ENCODE data around the gene ELAVL3. TPM values are rescaled to one million over a fixed set of nuclear protein-coding genes. Genes with fewer than 3 reads are reported as not detected.

Gene ELAVL3
- total and polyA plus RNA-seq, 2 experiments from 2014 or later = not detected

DNA sequence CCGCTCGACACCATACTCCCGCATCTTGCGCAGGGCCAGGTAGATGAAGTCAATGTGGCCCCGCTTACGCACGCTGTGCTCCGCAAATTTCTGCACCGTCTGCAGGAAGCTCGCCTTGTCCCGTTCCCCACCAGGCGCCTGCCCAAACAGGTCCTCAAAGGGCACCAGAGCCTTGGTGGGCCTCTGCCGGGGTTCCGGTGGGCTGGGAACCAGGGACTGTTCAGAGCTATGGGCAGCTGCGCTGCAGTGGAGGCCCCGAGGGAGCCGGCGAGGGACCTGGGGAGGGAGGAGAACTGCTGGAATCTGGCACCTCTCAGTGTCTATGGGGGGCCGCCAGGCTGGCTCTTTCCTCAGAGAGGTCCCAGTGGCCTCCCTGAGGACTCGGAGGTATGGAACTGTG, 33.1 kb upstream of the ELAVL3 start:
- no peaks in the 10 kb centered on the region for H3K9me2 ChIP-seq (ENCODE audit: insufficient read depth)
- no peak overlapping the region for H3K4me3 ChIP-seq
- in situ Hi-C loops (cut with MboI) = no loop called here
- TF ChIP-seq EZH2 (IDR thresholded peaks at IDR 0.05; ENCODE audit: insufficient read depth, poor library complexity, severe bottlenecking) (no peak), EZH2phosphoT487 (IDR thresholded peaks at IDR 0.05; ENCODE audit: insufficient read depth, low read depth) (no peak)
- no peaks in the 10 kb centered on the region for H3K36me3 ChIP-seq (ENCODE audit: low read depth)
- no peak overlapping the region for H2AFZ ChIP-seq
- H3K9me3 ChIP-seq (ENCODE audit: low read depth) = no peaks in the 10 kb centered on the region
- WGBS, 2 experiments (ENCODE audit: low coverage in 1 of 2, low lambda C conversion rate in 2 of 2, missing lambda C conversion rate in 2 of 2) = 96 to 97% methylated on average over 20 of the region's 20 CpGs
- no peak overlapping the region for H3K9ac ChIP-seq
- H3K4me1 ChIP-seq (ENCODE audit: insufficient read depth) = no peaks in the 10 kb centered on the region
- no peaks in the 10 kb centered on the region for H3F3A ChIP-seq (ENCODE audit: insufficient read depth)
- H3K4me2 ChIP-seq (ENCODE audit: unreplicated experiment) = no peak overlapping the region
- no peak overlapping the region for H3K27ac ChIP-seq
- DNase-seq = no peak
- H4K20me1 ChIP-seq (ENCODE audit: insufficient read depth) = no peaks in the 10 kb centered on the region
- H3K27me3 ChIP-seq (replicated peaks; ENCODE audit: insufficient read depth) = no peaks in the 10 kb centered on the region
- no peaks in the 10 kb centered on the region for H3K79me2 ChIP-seq (ENCODE audit: insufficient read depth)

GRCh38 chr19:11510444-11510843, 29.6 kb upstream of the ELAVL3 start:
- DNase-seq = no peak
- H3F3A ChIP-seq (ENCODE audit: insufficient read depth) = no peaks in the 10 kb centered on the region
- H3K27me3 ChIP-seq (replicated peaks; ENCODE audit: insufficient read depth) = no peaks in the 10 kb centered on the region
- WGBS, 2 experiments (ENCODE audit: low coverage in 1 of 2, low lambda C conversion rate in 2 of 2, missing lambda C conversion rate in 2 of 2) = 96 to 99% methylated on average over 7 to 8 of the region's 8 CpGs
- H3K9me3 ChIP-seq (ENCODE audit: low read depth) = no peaks in the 10 kb centered on the region
- no peaks in the 10 kb centered on the region for H4K20me1 ChIP-seq (ENCODE audit: insufficient read depth)
- H3K27ac ChIP-seq = no peak overlapping the region
- H3K4me1 ChIP-seq (ENCODE audit: insufficient read depth) = no peaks in the 10 kb centered on the region
- no peak overlapping the region for H3K4me3 ChIP-seq
- no peaks in the 10 kb centered on the region for H3K9me2 ChIP-seq (ENCODE audit: insufficient read depth)
- H3K9ac ChIP-seq = no peak overlapping the region
- H3K4me2 ChIP-seq (ENCODE audit: unreplicated experiment) = no peak overlapping the region
- no peak overlapping the region for H2AFZ ChIP-seq
- no peak for TF ChIP-seq EZH2phosphoT487 (IDR thresholded peaks at IDR 0.05; ENCODE audit: insufficient read depth, low read depth)
- no peak for TF ChIP-seq EZH2 (IDR thresholded peaks at IDR 0.05; ENCODE audit: insufficient read depth, poor library complexity, severe bottlenecking)
- in situ Hi-C loops (cut with MboI) = no loop called here
- no peaks in the 10 kb centered on the region for H3K79me2 ChIP-seq (ENCODE audit: insufficient read depth)
- no peaks in the 10 kb centered on the region for H3K36me3 ChIP-seq (ENCODE audit: low read depth)

GRCh38 chr19:11507370-11508078, 26.7 kb upstream of the ELAVL3 start:
- no peaks in the 10 kb centered on the region for H3F3A ChIP-seq (ENCODE audit: insufficient read depth)
- no peak overlapping the region for H3K27ac ChIP-seq
- H3K27me3 ChIP-seq (replicated peaks; ENCODE audit: insufficient read depth) = no peaks in the 10 kb centered on the region
- TF ChIP-seq EZH2 (IDR thresholded peaks at IDR 0.05; ENCODE audit: insufficient read depth, poor library complexity, severe bottlenecking) (no peak), EZH2phosphoT487 (IDR thresholded peaks at IDR 0.05; ENCODE audit: insufficient read depth, low read depth) (no peak)
- H3K36me3 ChIP-seq (ENCODE audit: low read depth) = no peaks in the 10 kb centered on the region
- H3K9ac ChIP-seq = no peak overlapping the region
- in situ Hi-C loops (cut with MboI) = no loop called here
- 71 to 74% methylated on average over 18 of the region's 18 CpGs for WGBS, 2 experiments (ENCODE audit: low coverage in 1 of 2, low lambda C conversion rate in 2 of 2, missing lambda C conversion rate in 2 of 2)
- no peaks in the 10 kb centered on the region; the same call in 1 of the 2 replicates for H3K79me2 ChIP-seq (ENCODE audit: insufficient read depth)
- no peak overlapping the region for H3K4me3 ChIP-seq
- H4K20me1 ChIP-seq (ENCODE audit: insufficient read depth) = no peaks in the 10 kb centered on the region
- no peak overlapping the region for H3K4me2 ChIP-seq (ENCODE audit: unreplicated experiment)
- no peaks in the 10 kb centered on the region for H3K9me2 ChIP-seq (ENCODE audit: insufficient read depth)
- H3K4me1 ChIP-seq (ENCODE audit: insufficient read depth) = 0 out of 2 replicates have a peak, but pooled peaks cover 4% of the 10 kb centered on the region
- DNase-seq = no peak
- H2AFZ ChIP-seq = no peak overlapping the region
- no peaks in the 10 kb centered on the region for H3K9me3 ChIP-seq (ENCODE audit: low read depth)

- Histone ChIP-seq H3K27me3 (replicated peaks; ENCODE audit: insufficient read depth) (no peaks in the 10 kb centered on the region), H3K9me2 (ENCODE audit: insufficient read depth) (no peaks in the 10 kb centered on the region), H3K9me3 (ENCODE audit: low read depth) (no peaks in the 10 kb centered on the region), H4K20me1 (ENCODE audit: insufficient read depth) (no peaks in the 10 kb centered on the region), H2AFZ (no peak overlapping the region), H3K4me1 (ENCODE audit: insufficient read depth) (0 out of 2 replicates have a peak, but pooled peaks cover 4% of the 10 kb centered on the region), H3K27ac (no peak overlapping the region), H3K9ac (no peak overlapping the region), H3F3A (ENCODE audit: insufficient read depth) (no peaks in the 10 kb centered on the region), H3K4me2 (ENCODE audit: unreplicated experiment) (no peak overlapping the region), H3K36me3 (ENCODE audit: low read depth) (no peaks in the 10 kb centered on the region), H3K79me2 (ENCODE audit: insufficient read depth) (no peaks in the 10 kb centered on the region; the same call in 1 of the 2 replicates), H3K4me3 (no peak overlapping the region)
- TF ChIP-seq EZH2 (IDR thresholded peaks at IDR 0.05; ENCODE audit: insufficient read depth, poor library complexity, severe bottlenecking) (no peak), EZH2phosphoT487 (IDR thresholded peaks at IDR 0.05; ENCODE audit: insufficient read depth, low read depth) (no peak)
- in situ Hi-C loops (cut with MboI) = no loop called here
- DNase-seq = no peak
- 80 to 83% methylated on average over 6 of the region's 6 CpGs for WGBS, 2 experiments (ENCODE audit: low coverage in 1 of 2, low lambda C conversion rate in 2 of 2, missing lambda C conversion rate in 2 of 2)
Observed at GRCh38 chr19:11506967-11507366, 26.1 kb upstream of the ELAVL3 start.

Measured in GM23248 (cell line).